Testis (tissue), 2 donors: ENCODE data around the gene ZNF775.

Experiments
- POLR2A ChIP-seq: fragments of 450-650 bp; IDR thresholded peaks from one replicate; pipeline ENCODE4 v1.6.1; 2017; ENCODE audit warnings: antibody characterized with exemption, mild to moderate bottlenecking, moderate library complexity
- TF ChIP-seq, protein P1 (sequence below), 3 experiments: fragments of 450-650 bp in 2 of 3; fragments of 200-600 bp in 1 of 3; sonication (generic) in 1 of 3; IDR thresholded peaks; one replicate each; pipeline ENCODE4 v1.5.1; 2016 to 2019; ENCODE audit warnings: antibody characterized with exemption in 3 of 3, mild to moderate bottlenecking in 2 of 3, moderate library complexity in 1 of 3

DNA sequence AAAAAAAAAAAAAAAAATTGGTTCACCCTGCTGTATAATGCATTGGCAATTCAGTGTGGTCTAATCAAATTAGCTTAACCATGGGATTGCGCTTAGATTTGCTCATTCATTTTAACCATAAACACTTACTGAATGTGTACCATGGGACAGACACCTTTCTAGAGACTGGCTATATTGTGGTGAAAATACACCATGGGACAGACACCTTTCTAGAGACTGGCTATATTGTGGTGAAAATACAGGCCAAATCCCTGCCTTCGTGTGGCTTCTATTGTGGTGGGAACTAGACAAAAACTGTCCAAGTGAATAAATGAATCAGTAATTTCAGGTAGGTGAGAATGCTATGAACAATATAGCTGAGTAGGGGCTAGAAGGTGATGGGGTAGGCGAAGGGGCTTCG lies 20.7 kb upstream of the ZNF775 start:
- TF ChIP-seq, protein P1, sequence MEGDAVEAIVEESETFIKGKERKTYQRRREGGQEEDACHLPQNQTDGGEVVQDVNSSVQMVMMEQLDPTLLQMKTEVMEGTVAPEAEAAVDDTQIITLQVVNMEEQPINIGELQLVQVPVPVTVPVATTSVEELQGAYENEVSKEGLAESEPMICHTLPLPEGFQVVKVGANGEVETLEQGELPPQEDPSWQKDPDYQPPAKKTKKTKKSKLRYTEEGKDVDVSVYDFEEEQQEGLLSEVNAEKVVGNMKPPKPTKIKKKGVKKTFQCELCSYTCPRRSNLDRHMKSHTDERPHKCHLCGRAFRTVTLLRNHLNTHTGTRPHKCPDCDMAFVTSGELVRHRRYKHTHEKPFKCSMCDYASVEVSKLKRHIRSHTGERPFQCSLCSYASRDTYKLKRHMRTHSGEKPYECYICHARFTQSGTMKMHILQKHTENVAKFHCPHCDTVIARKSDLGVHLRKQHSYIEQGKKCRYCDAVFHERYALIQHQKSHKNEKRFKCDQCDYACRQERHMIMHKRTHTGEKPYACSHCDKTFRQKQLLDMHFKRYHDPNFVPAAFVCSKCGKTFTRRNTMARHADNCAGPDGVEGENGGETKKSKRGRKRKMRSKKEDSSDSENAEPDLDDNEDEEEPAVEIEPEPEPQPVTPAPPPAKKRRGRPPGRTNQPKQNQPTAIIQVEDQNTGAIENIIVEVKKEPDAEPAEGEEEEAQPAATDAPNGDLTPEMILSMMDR (IDR thresholded peaks at IDR 0.05), result no peak
- TF ChIP-seq POLR2A, result no peak
